ENCODE data around the gene INAFM2.

The INAFM2 gene

GRCh38 chr15:40296561-40297230, 26.8 kb upstream of the INAFM2 start:
- H3K27me3 ChIP-seq (ENCODE audit: insufficient read depth, low read length) = peaks cover 33% of the 10 kb centered on the region; the same call in 1 of the 2 replicates
- no peak overlapping the region for H3K4me3 ChIP-seq (ENCODE audit: low read depth, low read length)
- H3K27ac ChIP-seq (ENCODE audit: low read depth, low read length) = no peak overlapping the region
- no peak overlapping the region for H2AFZ ChIP-seq (ENCODE audit: low read length, unreplicated experiment)
- H3K4me1 ChIP-seq (ENCODE audit: control insufficient read depth, insufficient read depth, low read length, unreplicated experiment) = no peaks in the 10 kb centered on the region
- H3K36me3 ChIP-seq (ENCODE audit: insufficient read depth, low read length) = no peaks in the 10 kb centered on the region
- no peaks in the 10 kb centered on the region for H3K79me2 ChIP-seq (ENCODE audit: control insufficient read depth, insufficient read depth, low read length, unreplicated experiment)

- no peak overlapping the region for H3K27ac ChIP-seq (ENCODE audit: low read depth, low read length)
- H3K4me1 ChIP-seq (ENCODE audit: control insufficient read depth, insufficient read depth, low read length, unreplicated experiment) = no peaks in the 10 kb centered on the region
- H3K27me3 ChIP-seq (ENCODE audit: insufficient read depth, low read length) = peaks cover 30% of the 10 kb centered on the region; the same call in 1 of the 2 replicates
- H3K36me3 ChIP-seq (ENCODE audit: insufficient read depth, low read length) = no peaks in the 10 kb centered on the region
- no peak overlapping the region for H2AFZ ChIP-seq (ENCODE audit: low read length, unreplicated experiment)
- no peaks in the 10 kb centered on the region for H3K79me2 ChIP-seq (ENCODE audit: control insufficient read depth, insufficient read depth, low read length, unreplicated experiment)
- H3K4me3 ChIP-seq (ENCODE audit: low read depth, low read length) = no peak overlapping the region
These were observed 26.1 kb upstream of the INAFM2 start for GRCh38 chr15:40297356-40297755.

GRCh38 chr15:40298216-40298935, 25.1 kb upstream of the INAFM2 start:
- H3K36me3 ChIP-seq (ENCODE audit: insufficient read depth, low read length) = no peaks in the 10 kb centered on the region
- H2AFZ ChIP-seq (ENCODE audit: low read length, unreplicated experiment) = no peak overlapping the region
- H3K27me3 ChIP-seq (ENCODE audit: insufficient read depth, low read length) = peaks cover 23% of the 10 kb centered on the region; the same call in 1 of the 2 replicates
- H3K27ac ChIP-seq (ENCODE audit: low read depth, low read length) = no peak overlapping the region
- H3K79me2 ChIP-seq (ENCODE audit: control insufficient read depth, insufficient read depth, low read length, unreplicated experiment) = no peaks in the 10 kb centered on the region
- H3K4me1 ChIP-seq (ENCODE audit: control insufficient read depth, insufficient read depth, low read length, unreplicated experiment) = no peaks in the 10 kb centered on the region
- no peak overlapping the region for H3K4me3 ChIP-seq (ENCODE audit: low read depth, low read length)

- Histone ChIP-seq H3K79me2 (ENCODE audit: control insufficient read depth, insufficient read depth, low read length, unreplicated experiment) (no peaks in the 10 kb centered on the region), H2AFZ (ENCODE audit: low read length, unreplicated experiment) (no peak overlapping the region), H3K27ac (ENCODE audit: low read depth, low read length) (no peak overlapping the region), H3K36me3 (ENCODE audit: insufficient read depth, low read length) (no peaks in the 10 kb centered on the region), H3K27me3 (ENCODE audit: insufficient read depth, low read length) (peaks cover 34% of the 10 kb centered on the region; the same call in 1 of the 2 replicates), H3K4me3 (ENCODE audit: low read depth, low read length) (no peak overlapping the region), H3K4me1 (ENCODE audit: control insufficient read depth, insufficient read depth, low read length, unreplicated experiment) (no peaks in the 10 kb centered on the region)
These were observed 23.1 kb upstream of the INAFM2 start for GRCh38 chr15:40300367-40300766.

- Histone ChIP-seq H3K27ac (ENCODE audit: low read depth, low read length) (no peak overlapping the region), H3K4me3 (ENCODE audit: low read depth, low read length) (no peak overlapping the region), H3K4me1 (ENCODE audit: control insufficient read depth, insufficient read depth, low read length, unreplicated experiment) (no peaks in the 10 kb centered on the region), H3K79me2 (ENCODE audit: control insufficient read depth, insufficient read depth, low read length, unreplicated experiment) (no peaks in the 10 kb centered on the region), H3K27me3 (ENCODE audit: insufficient read depth, low read length) (peaks cover 30% of the 10 kb centered on the region; the same call in 1 of the 2 replicates), H3K36me3 (ENCODE audit: insufficient read depth, low read length) (no peaks in the 10 kb centered on the region), H2AFZ (ENCODE audit: low read length, unreplicated experiment) (no peak overlapping the region)
These were observed 22.7 kb upstream of the INAFM2 start for GRCh38 chr15:40300771-40301170.

- Histone ChIP-seq H3K36me3 (ENCODE audit: insufficient read depth, low read length) (no peaks in the 10 kb centered on the region), H3K27me3 (ENCODE audit: insufficient read depth, low read length) (peaks cover 27% of the 10 kb centered on the region; the same call in 1 of the 2 replicates), H2AFZ (ENCODE audit: low read length, unreplicated experiment) (no peak overlapping the region), H3K4me1 (ENCODE audit: control insufficient read depth, insufficient read depth, low read length, unreplicated experiment) (no peaks in the 10 kb centered on the region), H3K27ac (ENCODE audit: low read depth, low read length) (no peak overlapping the region), H3K79me2 (ENCODE audit: control insufficient read depth, insufficient read depth, low read length, unreplicated experiment) (no peaks in the 10 kb centered on the region), H3K4me3 (ENCODE audit: low read depth, low read length) (no peak overlapping the region)
These were observed 21.9 kb upstream of the INAFM2 start for GRCh38 chr15:40301467-40302179.

- Histone ChIP-seq H3K36me3 (ENCODE audit: insufficient read depth, low read length) (no peaks in the 10 kb centered on the region), H3K27me3 (ENCODE audit: insufficient read depth, low read length) (peaks cover 22% of the 10 kb centered on the region; the same call in 1 of the 2 replicates), H3K79me2 (ENCODE audit: control insufficient read depth, insufficient read depth, low read length, unreplicated experiment) (no peaks in the 10 kb centered on the region), H3K4me1 (ENCODE audit: control insufficient read depth, insufficient read depth, low read length, unreplicated experiment) (no peaks in the 10 kb centered on the region), H3K27ac (ENCODE audit: low read depth, low read length) (no peak overlapping the region), H2AFZ (ENCODE audit: low read length, unreplicated experiment) (no peak overlapping the region), H3K4me3 (ENCODE audit: low read depth, low read length) (no peak overlapping the region)
These were observed 21.1 kb upstream of the INAFM2 start for GRCh38 chr15:40302288-40302886.

GRCh38 chr15:40302981-40303380, 20.5 kb upstream of the INAFM2 start:
- Histone ChIP-seq H3K4me3 (ENCODE audit: low read depth, low read length) (no peak overlapping the region), H3K79me2 (ENCODE audit: control insufficient read depth, insufficient read depth, low read length, unreplicated experiment) (no peaks in the 10 kb centered on the region), H3K27ac (ENCODE audit: low read depth, low read length) (no peak overlapping the region), H3K27me3 (ENCODE audit: insufficient read depth, low read length) (peaks cover 22% of the 10 kb centered on the region; the same call in 1 of the 2 replicates), H2AFZ (ENCODE audit: low read length, unreplicated experiment) (no peak overlapping the region), H3K4me1 (ENCODE audit: control insufficient read depth, insufficient read depth, low read length, unreplicated experiment) (no peaks in the 10 kb centered on the region), H3K36me3 (ENCODE audit: insufficient read depth, low read length) (no peaks in the 10 kb centered on the region)

- Histone ChIP-seq H3K27ac (ENCODE audit: low read depth, low read length) (no peak overlapping the region), H3K36me3 (ENCODE audit: insufficient read depth, low read length) (no peaks in the 10 kb centered on the region), H3K27me3 (ENCODE audit: insufficient read depth, low read length) (peaks cover 22% of the 10 kb centered on the region; the same call in 1 of the 2 replicates), H3K4me1 (ENCODE audit: control insufficient read depth, insufficient read depth, low read length, unreplicated experiment) (peaks cover under 1% of the 10 kb centered on the region), H3K79me2 (ENCODE audit: control insufficient read depth, insufficient read depth, low read length, unreplicated experiment) (no peaks in the 10 kb centered on the region), H3K4me3 (ENCODE audit: low read depth, low read length) (no peak overlapping the region), H2AFZ (ENCODE audit: low read length, unreplicated experiment) (no peak overlapping the region)
These were observed 19.9 kb upstream of the INAFM2 start for GRCh38 chr15:40303576-40303975.

- Histone ChIP-seq H3K27ac (ENCODE audit: low read depth, low read length) (no peak overlapping the region), H3K79me2 (ENCODE audit: control insufficient read depth, insufficient read depth, low read length, unreplicated experiment) (no peaks in the 10 kb centered on the region), H3K27me3 (ENCODE audit: insufficient read depth, low read length) (peaks cover 22% of the 10 kb centered on the region; the same call in 1 of the 2 replicates), H2AFZ (ENCODE audit: low read length, unreplicated experiment) (no peak overlapping the region), H3K4me1 (ENCODE audit: control insufficient read depth, insufficient read depth, low read length, unreplicated experiment) (peaks cover 5% of the 10 kb centered on the region), H3K4me3 (ENCODE audit: low read depth, low read length) (no peak overlapping the region), H3K36me3 (ENCODE audit: insufficient read depth, low read length) (no peaks in the 10 kb centered on the region)
These were observed 18.2 kb upstream of the INAFM2 start for GRCh38 chr15:40305281-40305680.
